Ishikawa (cell line): ENCODE data around the gene NOVA1.

Source experiments
- CEBPB ChIP-seq: IDR thresholded peaks from 2 replicates; pipeline ENCODE4 v1.6.1; 2012
- CREB1 ChIP-seq: IDR thresholded peaks from 2 replicates; pipeline ENCODE4 v1.6.1; 2012; ENCODE audit warnings: low read depth
- EGR1 ChIP-seq: IDR thresholded peaks from 2 replicates; pipeline ENCODE4 v1.6.1; 2012
- EP300 ChIP-seq: IDR thresholded peaks from 2 replicates; pipeline ENCODE4 v1.6.1; 2012; ENCODE audit warnings: borderline replicate concordance
- FOXM1 ChIP-seq: IDR thresholded peaks from 2 replicates; pipeline ENCODE4 v1.6.1; 2012; ENCODE audit warnings: low read depth, borderline replicate concordance
- NFIC ChIP-seq: IDR thresholded peaks from 2 replicates; pipeline ENCODE4 v1.6.1; 2012
- RAD21 ChIP-seq: IDR thresholded peaks from 2 replicates; pipeline ENCODE4 v1.6.1; 2012; ENCODE audit warnings: low read depth
- REST ChIP-seq: IDR thresholded peaks from 2 replicates; pipeline ENCODE4 v1.6.1; 2012; ENCODE audit warnings: low read depth, mild to moderate bottlenecking
- TAF1 ChIP-seq: IDR thresholded peaks from 2 replicates; pipeline ENCODE4 v1.6.1; 2012; ENCODE audit warnings: low read depth, mild to moderate bottlenecking
- TCF12 ChIP-seq: IDR thresholded peaks from 2 replicates; pipeline ENCODE4 v1.6.1; 2012; ENCODE audit warnings: low read depth
- TEAD4 ChIP-seq: IDR thresholded peaks from 2 replicates; pipeline ENCODE4 v1.6.1; 2012
- YY1 ChIP-seq: IDR thresholded peaks from 2 replicates; pipeline ENCODE4 v1.6.1; 2012; ENCODE audit warnings: low read depth
- ZBTB7A ChIP-seq: IDR thresholded peaks from 2 replicates; pipeline ENCODE4 v1.6.1; 2012; ENCODE audit warnings: low read depth
- TF ChIP-seq, protein P1 (sequence below): IDR thresholded peaks from 2 replicates; pipeline ENCODE4 v1.6.1; 2012
- TF ChIP-seq, protein P2 (sequence below): IDR thresholded peaks from 2 replicates; pipeline ENCODE4 v1.6.1; 2012

Gene NOVA1

DNA sequence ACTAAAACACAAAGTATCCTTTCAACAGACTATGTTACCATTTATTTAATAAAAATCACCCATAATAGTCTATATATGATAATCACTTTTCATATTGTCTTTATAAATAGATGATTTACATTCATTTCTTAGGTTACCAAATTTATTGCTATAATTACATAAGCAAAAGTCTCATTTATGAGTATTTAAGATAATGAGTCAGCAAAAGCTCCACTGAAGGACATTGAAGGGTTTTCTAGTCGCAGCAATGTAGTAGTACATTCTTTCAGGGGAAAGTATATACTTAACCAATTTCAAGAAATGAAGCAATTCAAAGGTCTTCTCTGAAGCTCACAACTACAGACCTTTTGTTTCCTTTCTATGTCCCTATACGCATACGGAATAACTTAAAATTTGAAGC lies 110.9 kb downstream of the NOVA1 start:
- TF ChIP-seq CREB1 (no peak), EGR1 (no peak), TCF12 (no peak), FOXM1 (no peak), EP300 (no peak), YY1 (no peak), NFIC (no peak), TAF1 (no peak), REST (no peak), RAD21 (no peak), TEAD4 (no peak)
- TF ChIP-seq, protein P1, sequence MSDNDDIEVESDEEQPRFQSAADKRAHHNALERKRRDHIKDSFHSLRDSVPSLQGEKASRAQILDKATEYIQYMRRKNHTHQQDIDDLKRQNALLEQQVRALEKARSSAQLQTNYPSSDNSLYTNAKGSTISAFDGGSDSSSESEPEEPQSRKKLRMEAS, result no peak
- TF ChIP-seq, protein P2, sequence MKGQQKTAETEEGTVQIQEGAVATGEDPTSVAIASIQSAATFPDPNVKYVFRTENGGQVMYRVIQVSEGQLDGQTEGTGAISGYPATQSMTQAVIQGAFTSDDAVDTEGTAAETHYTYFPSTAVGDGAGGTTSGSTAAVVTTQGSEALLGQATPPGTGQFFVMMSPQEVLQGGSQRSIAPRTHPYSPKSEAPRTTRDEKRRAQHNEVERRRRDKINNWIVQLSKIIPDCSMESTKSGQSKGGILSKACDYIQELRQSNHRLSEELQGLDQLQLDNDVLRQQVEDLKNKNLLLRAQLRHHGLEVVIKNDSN, result no peak

DNA sequence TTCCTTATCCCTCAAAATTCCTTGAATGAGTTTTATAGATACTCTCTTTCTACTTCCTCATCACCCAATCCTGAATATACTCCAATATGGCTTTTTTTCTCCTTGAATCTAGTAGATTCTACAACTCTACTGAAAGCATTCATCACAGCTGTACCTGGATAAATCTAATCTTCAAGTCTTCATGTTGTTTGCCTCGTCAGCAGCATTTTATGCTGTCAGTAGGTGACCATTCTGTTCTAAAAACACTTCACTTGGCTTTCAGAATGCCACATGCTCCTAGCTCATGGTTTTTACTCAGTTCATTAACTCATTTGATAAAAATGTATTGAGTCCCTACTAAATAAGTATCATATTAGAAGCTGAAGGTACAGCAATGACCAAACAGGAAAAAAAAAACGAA lies 113.3 kb downstream of the NOVA1 start:
- TF ChIP-seq, protein P2, result no peak
- TF ChIP-seq TCF12 (no peak), CEBPB (no peak), YY1 (no peak), TEAD4 (no peak), EP300 (no peak), FOXM1 (no peak)

GRCh38 chr14:26478967-26479366 lies 118.9 kb downstream of the NOVA1 start:
- TF ChIP-seq CEBPB, result no peak
- TF ChIP-seq, protein P1, result no peak
- TF ChIP-seq TEAD4, result no peak
- TF ChIP-seq EP300, result no peak
- TF ChIP-seq EGR1, result no peak
- TF ChIP-seq YY1, result no peak
- TF ChIP-seq TAF1, result no peak
- TF ChIP-seq RAD21, result no peak
- TF ChIP-seq CREB1, result no peak
- TF ChIP-seq ZBTB7A, result no peak
- no peak for TF ChIP-seq FOXM1
- no peak for TF ChIP-seq TCF12
- no peak for TF ChIP-seq NFIC
- no peak for TF ChIP-seq REST
- TF ChIP-seq, protein P2, result no peak

DNA sequence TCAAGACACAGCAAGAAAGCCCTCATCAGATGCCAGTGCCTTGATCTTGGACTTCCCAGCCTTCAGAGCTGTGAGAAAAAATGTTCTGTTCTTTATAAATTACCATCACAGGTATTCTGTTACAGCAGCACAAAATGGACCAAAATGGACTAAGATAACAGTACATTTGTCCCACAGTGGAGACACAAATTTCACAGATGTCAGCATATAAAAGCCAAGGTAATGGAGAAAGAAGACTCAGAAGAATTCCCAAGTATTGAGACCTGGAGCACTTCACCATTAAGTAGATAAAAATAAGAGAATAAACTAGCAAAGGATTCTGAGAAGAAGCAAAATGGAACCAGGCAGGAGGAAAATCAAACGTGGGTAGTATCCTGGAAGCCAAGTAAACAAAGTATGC lies 131.0 kb downstream of the NOVA1 start:
- TF ChIP-seq, protein P1, result no peak
- TF ChIP-seq NFIC, result no peak
- TF ChIP-seq CEBPB, result no peak
- no peak for TF ChIP-seq ZBTB7A
- TF ChIP-seq, protein P2, result no peak
- no peak for TF ChIP-seq EP300
- no peak for TF ChIP-seq FOXM1
- TF ChIP-seq YY1, result no peak
- no peak for TF ChIP-seq EGR1
- TF ChIP-seq REST, result no peak
- TF ChIP-seq TEAD4, result no peak
